HG03432 (cell line): Measurements from ENCODE around the gene ZNF70.
A peak's percentile ranks its signal among the peaks of the same experiment; 100 is the strongest.

Experiments
- ATAC-seq: cut with Tn5 transposase; IDR thresholded peaks from one replicate; pipeline ENCODE4 v1.9.1; 2021; ENCODE audit warnings: mild to moderate bottlenecking, moderate library complexity; ENCODE audit not compliant: unreplicated experiment

Gene ZNF70

GRCh38 chr22:23750714-23751440, at the start of gene ZNF70:
Gene ZNF70 (minus strand): TSS chr22:23751112. CDS start chr22:23745140, 5,972 bp downstream.
- peak; percentile 79 for ATAC-seq

- ATAC-seq = no peak
These were observed 45.5 kb upstream of the ZNF70 start for GRCh38 chr22:23796461-23796860.

- no peak for ATAC-seq
These were observed 42.4 kb upstream of the ZNF70 start for GRCh38 chr22:23793326-23793725.

GRCh38 chr22:23791738-23792645, 41.1 kb upstream of the ZNF70 start:
- ATAC-seq = no peak

GRCh38 chr22:23790819-23791737, 40.2 kb upstream of the ZNF70 start:
- no peak for ATAC-seq

- ATAC-seq = no peak
These were observed 38.7 kb upstream of the ZNF70 start for GRCh38 chr22:23789638-23790037.

- ATAC-seq = no peak
These were observed 38.2 kb upstream of the ZNF70 start for GRCh38 chr22:23789121-23789520.

- no peak for ATAC-seq
These were observed 37.0 kb upstream of the ZNF70 start for GRCh38 chr22:23787910-23788309.

- peak; percentile 18 for ATAC-seq
These were observed 36.6 kb upstream of the ZNF70 start for GRCh38 chr22:23787600-23787896.

GRCh38 chr22:23786752-23787599, 36.1 kb upstream of the ZNF70 start, which contains the start of gene SMARCB1:
Gene SMARCB1 (plus strand): TSS chr22:23786966. CDS start chr22:23787170, 204 bp downstream.
- ATAC-seq = peak; percentile 76

GRCh38 chr22:23786261-23786710, 35.4 kb upstream of the ZNF70 start:
- no peak for ATAC-seq

GRCh38 chr22:23784215-23784732, 33.4 kb upstream of the ZNF70 start:
- ATAC-seq = no peak

GRCh38 chr22:23783265-23784150, 32.6 kb upstream of the ZNF70 start:
- ATAC-seq = no peak

GRCh38 chr22:23782703-23783102, 31.8 kb upstream of the ZNF70 start:
- no peak for ATAC-seq

- ATAC-seq = no peak
These were observed 31.3 kb upstream of the ZNF70 start for GRCh38 chr22:23782252-23782651.

GRCh38 chr22:23781511-23782183, 30.7 kb upstream of the ZNF70 start:
- ATAC-seq = no peak

GRCh38 chr22:23781065-23781464, 30.2 kb upstream of the ZNF70 start:
- no peak for ATAC-seq

- no peak for ATAC-seq
These were observed 29.3 kb upstream of the ZNF70 start for GRCh38 chr22:23780146-23780748.
